Urinary bladder (tissue), 4 donors: ENCODE measurements around the gene ARL14. TPM values are rescaled to one million over a fixed set of nuclear protein-coding genes. Genes with fewer than 3 reads are reported as not detected.

Experiments used
- DNase-seq: peaks from one replicate; pipeline ENCODE4 v3.0.0-alpha.2; 2015; ENCODE audit errors: extremely low spot score
- H3K27ac ChIP-seq: one replicate; pipeline ENCODE4 v1.5.1; 2013; ENCODE audit warnings: low read depth, mild to moderate bottlenecking, moderate library complexity
- H3K36me3 ChIP-seq: one replicate; pipeline ENCODE4 v1.6.1; 2013; ENCODE audit warnings: mild to moderate bottlenecking, moderate library complexity; ENCODE audit not compliant: insufficient read depth
- H3K4me1 ChIP-seq: one replicate; pipeline ENCODE4 v1.6.1; 2013; ENCODE audit warnings: mild to moderate bottlenecking, moderate library complexity; ENCODE audit not compliant: insufficient read depth
- H3K4me3 ChIP-seq: one replicate; pipeline ENCODE4 v1.5.1; 2013; ENCODE audit warnings: low read depth, low read length
- WGBS: extraction: QIAGEN DNeasy Blood & Tissue Kit; methylation state at CpG from one replicate; pipeline ENCODE4 v1.1.7; 2013; 5-methylcytosine and 5-hydroxymethylcytosine counted together
- polyA plus RNA-seq: library from polyadenylated mRNA; stranded (reverse); fragments of 200-250 nt; gene quantifications from one replicate; pipeline ENCODE4 v1.2.3, GENCODE V29; 2013
- small RNA-seq: library from RNA; depleted of rRNA; stranded (forward); fragments of <200 nt; gene quantifications from one replicate; pipeline ENCODE3, GENCODE V24; 2014
- total RNA-seq: library from RNA; depleted of rRNA; stranded (reverse); fragments of >200 nt; gene quantifications from one replicate; pipeline ENCODE4 v1.2.3, GENCODE V29; 2014
- donor health status: healthy with polysubstance abuse.
- donor health status: healthy.

ARL14 gene
- total and polyA plus RNA-seq, 2 donors, result 1.9 to 5.2 TPM

- no peaks in the 10 kb centered on the region for H3K4me1 ChIP-seq
- WGBS, result 92% methylated on average over 11 of the region's 11 CpGs
- no peak overlapping the region for H3K27ac ChIP-seq
- no peak for DNase-seq
- H3K36me3 ChIP-seq, result no peaks in the 10 kb centered on the region
- no peak overlapping the region for H3K4me3 ChIP-seq
These were observed 42.8 kb downstream of the ARL14 start for GRCh38 chr3:160719710-160720109.

- DNase-seq, result no peak
- no peaks in the 10 kb centered on the region for H3K36me3 ChIP-seq
- H3K27ac ChIP-seq, result no peak overlapping the region
- no peak overlapping the region for H3K4me3 ChIP-seq
- WGBS, result 89% methylated on average over 5 of the region's 5 CpGs
- no peaks in the 10 kb centered on the region for H3K4me1 ChIP-seq
These were observed 43.3 kb downstream of the ARL14 start for GRCh38 chr3:160720123-160720746.

- DNase-seq, result no peak
- 82% methylated on average over 2 of the region's 2 CpGs for WGBS
- Histone ChIP-seq H3K27ac (no peak overlapping the region), H3K36me3 (no peaks in the 10 kb centered on the region), H3K4me3 (no peak overlapping the region), H3K4me1 (no peaks in the 10 kb centered on the region)
These were observed 45.4 kb downstream of the ARL14 start for GRCh38 chr3:160722331-160722730.

GRCh38 chr3:160725338-160725737, 48.4 kb downstream of the ARL14 start:
- DNase-seq, result no peak
- WGBS, result 82% methylated on average over 2 of the region's 2 CpGs
- Histone ChIP-seq H3K4me1 (no peaks in the 10 kb centered on the region), H3K4me3 (no peak overlapping the region), H3K36me3 (no peaks in the 10 kb centered on the region), H3K27ac (no peak overlapping the region)

Small RNA genes within 50 kb of the gene (small RNA-seq; reads per million reads assigned to genes)
- gene RF00139, result not detected

Other genes starting within 250 kb of the ARL14 start
- gene TRIM59, start 227.4 kb upstream of the ARL14 start, total RNA-seq, result 40.2 TPM
- 2.4 TPM for gene TRIM59, start 227.4 kb upstream of the ARL14 start, polyA plus RNA-seq
- gene KPNA4, start 111.6 kb upstream of the ARL14 start, total RNA-seq, result 39.7 TPM
- 18.2 TPM for gene KPNA4, start 111.6 kb upstream of the ARL14 start, polyA plus RNA-seq
- gene PPM1L, start 79.1 kb downstream of the ARL14 start, total RNA-seq, result 24.2 TPM
- gene PPM1L, start 79.1 kb downstream of the ARL14 start, polyA plus RNA-seq, result 20.2 TPM